T47D (cell line): ENCODE data around the gene SPRR1B.
"Not testable (repeated sequence)": the region's sequence is repeated elsewhere in the genome, so short reads cannot be mapped to it uniquely, and the experiment has no call there.

ENCODE experiments used
- DNase-seq, 2 experiments: peaks; one replicate each; pipeline versions ENCODE4 v3.0.0 to v3.0.0-alpha.2; 2011 to 2012; ENCODE audit warnings: low read depth in 1 of 2, low spot score in 1 of 2
- JUND ChIP-seq: IDR thresholded peaks from 2 replicates; pipeline ENCODE4 v1.6.1; 2012; ENCODE audit warnings: low read depth
- in situ Hi-C: cut with HindIII; loops from 2 replicates; pipeline ENCODE4 v1.10.0; 2016; ENCODE audit warnings: low sequenced_read_pairs, low pct_unique_long_range_greater_than_20kb

SPRR1B gene, protein sequence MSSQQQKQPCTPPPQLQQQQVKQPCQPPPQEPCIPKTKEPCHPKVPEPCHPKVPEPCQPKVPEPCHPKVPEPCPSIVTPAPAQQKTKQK

DNA sequence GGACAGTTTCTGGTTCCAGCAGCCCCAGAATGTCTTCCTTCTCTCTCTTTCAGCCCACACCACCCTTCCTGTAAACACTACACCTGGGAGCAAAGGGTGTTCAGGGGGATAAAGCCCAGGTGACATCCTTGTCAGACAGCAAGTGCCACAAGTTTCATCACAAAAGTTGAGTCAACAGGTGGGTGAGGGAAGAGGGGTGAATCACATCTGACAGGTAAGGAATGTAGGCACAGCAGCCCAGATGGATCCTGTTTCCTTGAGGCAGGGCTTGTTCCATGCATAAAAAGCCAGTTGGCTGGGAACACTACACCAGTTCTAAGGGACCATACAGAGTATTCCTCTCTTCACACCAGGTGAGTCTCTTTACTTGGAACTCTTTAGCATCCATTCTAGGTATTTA lies at the start of gene SPRR1B:
SPRR1B (plus strand) TSS at position 309 of the 400 bp plus-strand sequence. CDS start 1,143 bp downstream, outside the sequence.
- DNase-seq = peak in 1 of 2 experiments; percentile 8
- in situ Hi-C loops = no loop called here
- TF ChIP-seq JUND = no peak

GRCh38 chr1:152982076-152982475 lies 48.9 kb upstream of the SPRR1B start:
- TF ChIP-seq JUND = no peak

DNA sequence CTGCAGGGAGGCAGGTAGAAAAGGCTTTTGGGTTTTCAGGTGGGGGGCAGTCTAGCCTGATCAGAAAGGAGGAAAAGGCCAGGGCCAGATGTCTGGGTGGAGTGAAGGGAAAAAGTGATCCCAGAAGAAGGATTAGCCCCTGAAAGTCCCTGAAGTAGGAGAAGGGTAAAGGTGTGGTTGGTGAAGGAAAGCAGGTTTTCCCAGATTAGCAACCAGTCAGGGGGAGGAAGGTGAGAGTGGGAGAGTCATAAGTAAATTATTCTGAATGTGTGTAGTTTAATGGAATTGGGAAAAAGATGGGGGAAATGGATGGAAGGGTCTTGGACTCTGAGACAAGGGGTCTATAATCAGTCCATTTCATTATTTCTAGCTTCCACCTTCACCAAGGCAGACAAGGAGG lies 47.8 kb upstream of the SPRR1B start:
- no peak for TF ChIP-seq JUND
- DNase-seq = no peak
- in situ Hi-C loops = no loop called here

More at GRCh38 chr1:152982076-152982475, 48.9 kb upstream of the SPRR1B start:
- in situ Hi-C loops = no loop called here
- no peak for DNase-seq

DNA sequence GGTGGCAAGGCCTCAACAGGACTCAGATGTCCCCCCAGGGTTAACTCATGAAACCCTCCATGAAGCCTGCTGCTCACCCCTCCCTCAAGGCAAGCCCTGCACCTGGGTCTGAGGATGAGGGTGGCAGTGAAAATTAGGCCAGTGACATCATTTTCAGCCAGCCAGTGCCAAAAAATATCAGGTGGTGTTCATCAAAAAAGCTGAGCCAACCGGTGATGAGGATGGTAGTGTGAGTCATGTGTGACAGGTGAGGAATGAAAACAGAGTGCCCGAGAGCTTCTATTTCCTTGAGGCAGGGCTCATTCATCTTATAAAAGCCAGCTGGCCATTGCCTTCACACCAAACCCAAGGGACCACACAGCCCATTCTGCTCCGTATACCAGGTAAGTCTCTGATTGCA lies 47.3 kb upstream of the SPRR1B start, which contains the start of gene SPRR1A:
SPRR1A (plus strand) TSS at position 339 of the 400 bp plus-strand sequence. CDS start 1,150 bp downstream, outside the sequence.
- peak in 1 of 2 experiments; percentile 49 for DNase-seq
- in situ Hi-C loops = no loop called here
- TF ChIP-seq JUND = no peak

GRCh38 chr1:152986578-152986977 lies 44.4 kb upstream of the SPRR1B start:
- DNase-seq = no peak
- in situ Hi-C loops = no loop called here

GRCh38 chr1:152993186-152993585 lies 37.8 kb upstream of the SPRR1B start:
- DNase-seq = no peak
- in situ Hi-C loops = no loop called here
- TF ChIP-seq JUND = no peak

More at GRCh38 chr1:152986578-152986977, 44.4 kb upstream of the SPRR1B start:
- no peak for TF ChIP-seq JUND

GRCh38 chr1:152995842-152996241 lies 35.2 kb upstream of the SPRR1B start:
- in situ Hi-C loops = no loop called here
- no peak for TF ChIP-seq JUND

GRCh38 chr1:152996633-152997400 lies 34.2 kb upstream of the SPRR1B start:
- in situ Hi-C loops = no loop called here
- no peak for DNase-seq
- TF ChIP-seq JUND = no peak

More at GRCh38 chr1:152995842-152996241, 35.2 kb upstream of the SPRR1B start:
- no peak for DNase-seq

- DNase-seq = peak in 1 of 2 experiments; percentile 16
- in situ Hi-C loops = no loop called here
- no peak for TF ChIP-seq JUND
These were observed 33.1 kb upstream of the SPRR1B start for GRCh38 chr1:152997901-152998300.

DNA sequence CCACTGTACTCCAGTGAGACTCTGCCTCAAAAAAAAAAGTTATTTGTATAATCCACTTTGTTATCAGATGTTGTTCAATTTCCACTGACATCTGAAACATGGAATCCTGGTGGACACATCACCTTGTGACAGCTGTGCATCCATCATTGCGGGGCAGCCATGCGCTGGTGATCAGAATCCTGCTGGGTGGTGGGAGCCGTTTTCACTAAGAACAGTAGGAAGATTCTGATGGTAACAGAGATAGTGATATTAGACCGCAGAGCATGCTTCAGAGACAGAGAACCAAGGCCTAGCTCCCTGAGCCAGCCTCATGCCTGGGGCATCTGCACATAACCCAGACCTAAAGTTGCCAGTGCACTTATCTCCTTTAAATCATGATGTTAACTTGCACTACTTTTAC lies 32.5 kb upstream of the SPRR1B start:
- in situ Hi-C loops = no loop called here
- no peak for TF ChIP-seq JUND
- DNase-seq = no peak

DNA sequence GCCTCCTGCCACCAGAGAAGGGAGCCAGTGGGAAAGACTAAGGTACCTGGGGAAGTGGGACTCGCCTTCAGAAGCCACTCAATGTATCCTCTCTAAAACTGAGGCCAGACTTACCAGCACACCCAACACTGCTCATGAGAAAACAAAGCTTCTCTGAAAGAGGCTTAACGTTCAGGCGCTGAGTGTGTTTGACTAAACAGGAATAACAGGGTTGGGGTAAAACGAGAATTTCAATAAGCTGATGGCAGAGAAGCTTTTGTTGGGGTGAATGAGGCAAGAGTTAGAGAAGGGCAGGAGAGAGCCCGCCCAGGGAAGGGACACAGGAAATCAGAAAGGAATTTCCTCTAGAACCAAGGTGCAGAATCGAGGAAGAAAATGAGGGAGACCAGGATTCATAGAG lies 31.2 kb upstream of the SPRR1B start:
- in situ Hi-C loops = no loop called here
- DNase-seq = no peak
- TF ChIP-seq JUND = no peak

GRCh38 chr1:153000294-153000693 lies 30.7 kb upstream of the SPRR1B start:
- no peak for TF ChIP-seq JUND
- no peak for DNase-seq
- in situ Hi-C loops = no loop called here

GRCh38 chr1:153001382-153001781 lies 29.6 kb upstream of the SPRR1B start, which contains the start of gene SPRR3:
SPRR3 (plus strand) TSS chr1:153001749; CDS start chr1:153003021, 1,272 bp downstream.
- peak in 1 of 2 experiments; percentile 50 for DNase-seq
- in situ Hi-C loops = no loop called here
- TF ChIP-seq JUND = no peak

DNA sequence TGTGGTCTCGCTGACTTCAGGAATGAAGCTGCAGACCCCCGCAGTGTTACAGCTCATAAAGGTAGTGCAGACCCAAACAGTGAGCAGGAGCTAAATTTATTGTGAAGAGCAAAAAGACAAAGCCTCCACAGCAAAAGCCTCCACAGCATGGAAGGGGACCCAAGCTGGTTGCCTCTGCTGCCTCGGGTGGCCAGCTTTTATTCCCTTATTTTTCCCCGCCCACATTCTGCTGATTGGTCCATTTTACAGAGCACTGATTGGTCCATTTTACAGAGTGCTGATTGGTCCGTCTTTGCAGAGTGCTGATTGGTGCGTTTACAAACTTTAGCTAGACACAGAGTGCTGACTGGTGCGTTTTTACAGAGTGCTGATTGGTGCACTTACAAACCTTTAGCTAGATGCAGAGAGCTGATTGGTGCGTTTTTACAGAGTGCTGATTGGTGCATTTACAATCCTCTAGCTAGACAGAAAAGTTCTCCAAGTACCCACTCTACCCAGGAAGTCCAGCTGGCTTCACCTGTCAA lies 19.7 kb upstream of the SPRR1B start:
- in situ Hi-C loops = not testable (repeated sequence)
- DNase-seq = peak in 1 of 2 experiments; percentile 24

DNA sequence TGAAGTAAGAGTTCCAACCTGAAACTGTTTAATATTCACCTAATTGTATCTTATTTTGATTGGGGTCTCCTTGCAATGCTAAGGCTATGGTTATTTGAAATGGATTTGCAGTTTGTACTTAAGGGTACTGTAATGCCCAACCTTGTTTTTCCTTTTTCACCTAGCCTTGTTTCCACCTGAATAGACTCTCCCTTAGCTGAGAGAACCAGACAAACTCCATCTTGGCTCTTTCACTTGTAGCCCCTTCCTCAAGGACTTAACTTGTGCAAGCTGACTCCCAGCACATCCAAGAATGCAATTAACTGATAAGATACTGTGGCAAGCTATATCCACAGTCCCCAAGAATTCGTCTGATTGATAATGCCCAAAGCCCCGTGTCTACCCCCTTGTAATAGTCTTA lies 9.2 kb upstream of the SPRR1B start:
- DNase-seq, in situ Hi-C loops: not testable (repeated sequence)

DNA sequence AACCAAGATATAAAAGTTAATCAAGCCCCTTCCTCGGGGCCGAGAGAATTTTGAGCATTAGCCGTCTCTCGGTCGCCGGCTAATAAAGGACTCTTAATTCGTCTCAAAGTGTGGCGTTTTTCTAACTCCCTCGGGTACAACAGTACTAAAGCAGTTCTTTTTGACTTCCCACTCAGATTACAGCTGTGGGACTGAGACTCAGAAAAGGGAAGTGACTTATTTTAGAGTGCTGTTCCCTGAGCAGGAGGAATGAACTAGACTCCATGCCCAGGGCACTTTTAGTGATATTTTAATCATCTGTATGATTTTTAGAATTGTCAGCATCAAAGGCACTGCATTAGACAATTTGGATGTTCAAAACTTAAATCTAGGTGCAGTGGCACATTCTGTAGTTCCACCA lies 8.7 kb upstream of the SPRR1B start:
- in situ Hi-C loops, DNase-seq: not testable (repeated sequence)
